K562 (cell line): Measurements from ENCODE around the gene TRAPPC2L. TPM values are rescaled to one million over a fixed set of nuclear protein-coding genes. Genes with fewer than 3 reads are reported as not detected.

Experiments
- BCL6 ChIP-seq: fragments of 250-450 bp; sonication (Bioruptor Pico); IDR thresholded peaks from 2 replicates; pipeline ENCODE4 v1.4.0; 2020
- BRD4 ChIP-seq: fragments of 200-600 bp; sonication (generic); IDR thresholded peaks from 2 replicates; pipeline ENCODE4 v1.6.1; 2017; ENCODE audit warnings: inconsistent platforms
- CBFA2T2 ChIP-seq: fragments of 450-650 bp; conservative IDR thresholded peaks from 2 replicates; pipeline ENCODE4 v1.6.1; 2017; ENCODE audit warnings: mild to moderate bottlenecking
- CGGBP1 ChIP-seq: fragments of 250-450 bp; sonication (Bioruptor Pico); IDR thresholded peaks from 2 replicates; pipeline ENCODE4 v1.9.0; 2021; ENCODE audit warnings: mild to moderate bottlenecking
- CHCHD3 ChIP-seq: fragments of 250-450 bp; sonication (Bioruptor Pico); IDR thresholded peaks from 2 replicates; pipeline ENCODE4 v2.1.2; 2022; ENCODE audit warnings: mild to moderate bottlenecking
- CREB5 ChIP-seq: fragments of 250-450 bp; sonication (Bioruptor Pico); IDR thresholded peaks from 2 replicates; pipeline ENCODE4 v1.5.0; 2020; ENCODE audit warnings: mild to moderate bottlenecking
- ETS1 ChIP-seq: conservative IDR thresholded peaks from 2 replicates; pipeline ENCODE4 v1.6.1; 2011; ENCODE audit warnings: low read depth, mild to moderate bottlenecking, low read length; ENCODE audit not compliant: control insufficient read depth
- GTF2A2 ChIP-seq: IDR thresholded peaks from 2 replicates; pipeline ENCODE4 v1.6.1; 2016; ENCODE audit warnings: mild to moderate bottlenecking, missing genetic modification characterization, missing compliant biosample characterization
- GTF2B ChIP-seq: IDR thresholded peaks from 2 replicates; pipeline ENCODE4 v1.6.1; 2011; ENCODE audit not compliant: insufficient read length; ENCODE audit errors: extremely low read depth
- HDAC3 ChIP-seq: fragments of 450-650 bp; IDR thresholded peaks from 2 replicates; pipeline ENCODE4 v1.6.1; 2018; ENCODE audit warnings: borderline replicate concordance, mild to moderate bottlenecking, moderate library complexity; ENCODE audit not compliant: partially characterized antibody
- JUND ChIP-seq, 2 experiments: IDR thresholded peaks; 2 replicates in 1 of 2; 3 replicates in 1 of 2; pipeline ENCODE4 v1.6.1; 2011; ENCODE audit warnings: borderline replicate concordance in 2 of 2, low read depth in 2 of 2, low read length in 2 of 2, improper control_type of control experiment in 1 of 2, missing biosample characterization in 1 of 2, missing genetic modification characterization in 1 of 2, missing genetic modification reagents in 1 of 2
- KLF16 ChIP-seq: IDR thresholded peaks from 2 replicates; pipeline ENCODE4 v1.6.1; 2016; ENCODE audit warnings: antibody characterized with exemption
- PHB ChIP-seq: fragments of 250-450 bp; sonication (Bioruptor Pico); IDR thresholded peaks from 2 replicates; pipeline ENCODE4 v1.5.0; 2021
- SAP30 ChIP-seq: fragments of 200-600 bp; sonication (generic); IDR thresholded peaks from 2 replicates; pipeline ENCODE4 v1.6.1; 2012; ENCODE audit warnings: borderline replicate concordance, low read depth, mild to moderate bottlenecking, moderate library complexity, low read length, control low read depth, inconsistent platforms; ENCODE audit not compliant: insufficient read depth, poor library complexity, severe bottlenecking
- SREBF2 ChIP-seq: sonication (generic); formaldehyde crosslinking; IDR thresholded peaks from 2 replicates; pipeline ENCODE4 v1.4.0; 2020; ENCODE audit warnings: mild to moderate bottlenecking, missing genetic modification reagents
- THRA ChIP-seq: fragments of 450-650 bp; IDR thresholded peaks from 2 replicates; pipeline ENCODE4 v1.6.1; 2017; ENCODE audit warnings: mild to moderate bottlenecking, moderate library complexity
- ZNF263 ChIP-seq: sonication (generic); formaldehyde crosslinking; IDR thresholded peaks from 2 replicates; pipeline ENCODE4 v1.8.0; 2022; ENCODE audit warnings: mild to moderate bottlenecking, missing genetic modification reagents, borderline replicate concordance
- ZNF277 ChIP-seq: fragments of 250-450 bp; sonication (Bioruptor Pico); IDR thresholded peaks from 2 replicates; pipeline ENCODE4 v1.8.0; 2022; ENCODE audit warnings: inconsistent platforms, mild to moderate bottlenecking, moderate library complexity, borderline replicate concordance
- ZNF3 ChIP-seq: fragments of 250-450 bp; sonication (Bioruptor Pico); IDR thresholded peaks from 2 replicates; pipeline ENCODE4 v1.5.0; 2021; ENCODE audit warnings: mild to moderate bottlenecking, moderate library complexity
- ZNF408 ChIP-seq: fragments of 250-450 bp; sonication (Bioruptor Pico); IDR thresholded peaks from 2 replicates; pipeline ENCODE4 v1.4.0; 2020; ENCODE audit warnings: low read depth, mild to moderate bottlenecking, moderate library complexity
- ZNF431 ChIP-seq: sonication (generic); formaldehyde crosslinking; IDR thresholded peaks from 2 replicates; pipeline ENCODE4 v1.8.0; 2022; ENCODE audit warnings: mild to moderate bottlenecking, missing genetic modification reagents
- ZNF780A ChIP-seq: fragments of 250-450 bp; sonication (Bioruptor Pico); IDR thresholded peaks from 2 replicates; pipeline ENCODE4 v1.5.0; 2021; ENCODE audit warnings: mild to moderate bottlenecking
- polyA plus RNA-seq, 8 experiments: library from polyadenylated mRNA; depleted of rRNA in 4 of 8; stranded (reverse) in 5 of 8; unstranded in 3 of 8; fragments of >200 nt; fragmentation: Nextera tagmentation in 2 of 8; fragmentation: Illumina TruSeq in 1 of 8; extraction: Ambion mirVana in 2 of 8; extraction: Trizol in 1 of 8; gene quantifications; 2 replicates each; pipeline versions ENCODE4 v1.2.1 to v1.2.3, GENCODE V29; 2011 to 2014; ENCODE audit warnings: inconsistent platforms in 1 of 8, missing spikeins in 1 of 8
- total RNA-seq, 7 experiments: library from RNA; depleted of rRNA in 6 of 7; stranded (reverse); fragments of >200 nt in 6 of 7; fragmentation: Illumina TruSeq in 2 of 7; extraction: Trizol in 2 of 7; gene quantifications; 2 replicates each; pipeline versions ENCODE4 v1.2.1 to v1.2.3, GENCODE V29; 2011 to 2021; ENCODE audit warnings: low replicate concordance in 1 of 7

The TRAPPC2L gene
- total and polyA plus RNA-seq, 9 of the 15 experiments (the other 6 are each of a cell fraction or from before 2014, with no cell fraction given): 60.4 to 398 (median 97.5) TPM

GRCh38 chr16:88871730-88872416 lies 14.9 kb downstream of the TRAPPC2L start (continued):
- no peak for TF ChIP-seq ZNF780A
- no peak for TF ChIP-seq ETS1
- no peak for TF ChIP-seq THRA
- no peak for TF ChIP-seq ZNF277
- no peak for TF ChIP-seq JUND (IDR thresholded peaks at IDR 0.05; ENCODE audit: borderline replicate concordance, low read depth, low read length)
- TF ChIP-seq JUND (tag; IDR thresholded peaks at IDR 0.05; ENCODE audit: borderline replicate concordance, low read depth, low read length): no peak
- no peak for TF ChIP-seq SREBF2 (CRISPR knock-in tag)
- no peak for TF ChIP-seq CHCHD3 (CRISPR knock-in tag)
- TF ChIP-seq HDAC3: no peak
- no peak for TF ChIP-seq PHB
- TF ChIP-seq ZNF3: no peak
- TF ChIP-seq CGGBP1 (CRISPR knock-in tag): no peak
- TF ChIP-seq ZNF431: 0 out of 2 replicates have a peak, but pooled peaks have one; percentile 19
- TF ChIP-seq BCL6 (CRISPR knock-in tag): no peak
- TF ChIP-seq CBFA2T2: peak; percentile 27; the same call in 1 of the 2 replicates
- TF ChIP-seq ZNF263: no peak; the same call in 1 of the 2 replicates
- no peak for TF ChIP-seq GTF2B
- TF ChIP-seq KLF16: no peak
- no peak for TF ChIP-seq GTF2A2 (tag)
- no peak for TF ChIP-seq SAP30
- no peak for TF ChIP-seq CREB5 (CRISPR knock-in tag)
- no peak for TF ChIP-seq BRD4
- no peak for TF ChIP-seq ZNF408 (CRISPR knock-in tag)
